ENCODE data around the gene ADORA2A.

ADORA2A gene

GRCh38 chr22:24433828-24434470, 6.5 kb downstream of the ADORA2A start:
- DNase-seq, result no peak

GRCh38 chr22:24434471-24435322, 7.3 kb downstream of the ADORA2A start:
- no peak for DNase-seq

GRCh38 chr22:24435323-24435645, 7.9 kb downstream of the ADORA2A start:
- DNase-seq, result no peak

GRCh38 chr22:24435861-24436371, 8.5 kb downstream of the ADORA2A start:
- no peak for DNase-seq

- DNase-seq, result no peak
Observed at GRCh38 chr22:24436553-24436952, 9.2 kb downstream of the ADORA2A start.

- no peak for DNase-seq
Observed at GRCh38 chr22:24437091-24437490, 9.7 kb downstream of the ADORA2A start.

- no peak for DNase-seq
Observed at GRCh38 chr22:24437741-24438328, 10.4 kb downstream of the ADORA2A start.

GRCh38 chr22:24440270-24440717, 12.9 kb downstream of the ADORA2A start:
- DNase-seq, result no peak

- DNase-seq, result no peak
Observed at GRCh38 chr22:24440718-24441405, 13.5 kb downstream of the ADORA2A start.

- DNase-seq, result no peak
Observed at GRCh38 chr22:24441406-24442351, 14.3 kb downstream of the ADORA2A start.

GRCh38 chr22:24442352-24442744, 14.9 kb downstream of the ADORA2A start:
- no peak for DNase-seq

- DNase-seq, result no peak
Observed at GRCh38 chr22:24443668-24444067, 16.3 kb downstream of the ADORA2A start.

GRCh38 chr22:24444251-24444650, 16.9 kb downstream of the ADORA2A start:
- no peak for DNase-seq

GRCh38 chr22:24444729-24445466, 17.5 kb downstream of the ADORA2A start:
- no peak for DNase-seq

- DNase-seq, result no peak
Observed at GRCh38 chr22:24445481-24446259, 18.3 kb downstream of the ADORA2A start.

- DNase-seq, result no peak
Observed at GRCh38 chr22:24446260-24446611, 18.8 kb downstream of the ADORA2A start.

GRCh38 chr22:24450610-24451009, 23.2 kb downstream of the ADORA2A start:
- peak; percentile 3 for DNase-seq

GRCh38 chr22:24451162-24451561, 23.8 kb downstream of the ADORA2A start:
- DNase-seq, result no peak

GRCh38 chr22:24453853-24454252, 26.5 kb downstream of the ADORA2A start:
- no peak for DNase-seq

- DNase-seq, result no peak
Observed at GRCh38 chr22:24455039-24455438, 27.6 kb downstream of the ADORA2A start.
